Stimulated activated CD8-positive, alpha-beta memory T cell treated with anti-CD3 and anti-CD28 coated beads, Interleukin-15, amount 100 ng/mL, for 1 hour (primary cell): ENCODE data around the gene SIPA1L3.

Experiments
- DNase-seq: peaks from one replicate; pipeline ENCODE4 v3.0.0-alpha.2; 2020; ENCODE audit warnings: low read depth

SIPA1L3 gene

GRCh38 chr19:37997911-37998344, 90.9 kb downstream of the SIPA1L3 start:
- DNase-seq, result no peak

GRCh38 chr19:37998801-37999308, 91.8 kb downstream of the SIPA1L3 start:
- DNase-seq, result no peak

DNA sequence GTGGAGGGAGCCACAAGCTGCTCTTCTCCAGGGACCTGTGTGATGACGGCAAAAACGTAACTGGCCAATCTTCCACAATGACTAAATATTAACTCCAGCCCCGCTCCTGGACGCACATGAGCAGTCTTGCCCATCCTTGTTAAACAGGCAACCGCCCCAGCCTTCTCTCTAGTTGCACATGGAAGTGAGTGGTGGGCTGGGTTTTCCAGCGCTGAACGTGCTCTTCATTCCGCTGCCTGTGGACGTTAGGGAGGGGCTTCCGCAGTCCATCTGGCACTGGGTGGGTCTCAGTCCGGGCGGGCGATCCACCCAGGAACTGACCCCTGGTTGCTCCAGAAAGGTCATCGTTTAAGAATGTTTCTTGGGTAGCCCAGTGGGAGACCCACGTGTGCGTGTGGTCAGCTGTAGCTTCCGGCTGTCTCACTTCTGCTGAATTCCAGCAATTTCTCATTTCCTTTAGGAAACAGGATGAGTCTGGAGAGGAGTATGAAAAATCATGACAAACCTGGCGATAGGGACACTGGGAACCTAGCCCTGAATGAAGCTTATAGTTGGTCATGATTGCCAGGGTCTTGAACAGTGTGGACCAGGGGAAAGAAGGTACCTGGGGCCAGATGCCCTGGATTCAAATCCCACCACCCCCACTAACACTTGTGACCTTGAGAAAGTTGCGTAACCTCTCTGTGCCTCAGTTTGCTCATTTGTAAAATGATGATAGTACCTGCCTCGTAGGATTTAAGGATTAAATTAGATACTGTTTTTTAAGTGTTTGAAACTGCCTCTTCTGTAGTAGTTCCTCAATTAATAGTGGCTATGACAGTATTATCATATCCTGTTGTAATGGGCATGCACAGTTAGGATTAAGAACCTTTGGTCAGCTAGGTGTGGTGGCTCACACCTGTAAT, 92.6 kb downstream of the SIPA1L3 start:
- no peak for DNase-seq

- no peak for DNase-seq
Observed at GRCh38 chr19:38001158-38001781, 94.3 kb downstream of the SIPA1L3 start.

GRCh38 chr19:38003438-38004185, 96.6 kb downstream of the SIPA1L3 start:
- DNase-seq, result no peak

DNA sequence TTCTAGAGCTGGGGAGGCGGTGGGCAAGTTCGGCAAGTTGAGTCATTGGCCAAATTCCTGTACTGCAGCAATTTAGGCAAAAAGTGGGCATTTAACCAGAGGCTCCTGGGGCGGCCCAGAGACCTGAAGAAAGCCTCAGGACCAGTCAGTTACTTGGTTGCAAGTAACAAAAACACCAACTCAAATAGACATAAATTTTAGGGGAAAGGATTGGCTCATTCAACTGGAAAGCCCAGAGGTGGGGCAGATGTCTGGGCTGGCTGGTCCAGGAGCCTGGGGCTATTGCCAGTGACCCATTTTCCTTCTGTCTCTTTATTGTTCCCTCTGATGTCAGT, 97.1 kb downstream of the SIPA1L3 start:
- DNase-seq, result no peak

- no peak for DNase-seq
Observed at GRCh38 chr19:38004521-38005223, 97.7 kb downstream of the SIPA1L3 start.

- DNase-seq, result no peak
Observed at GRCh38 chr19:38005224-38005614, 98.2 kb downstream of the SIPA1L3 start.

GRCh38 chr19:38006361-38007045, 99.5 kb downstream of the SIPA1L3 start:
- no peak for DNase-seq

- no peak for DNase-seq
Observed at GRCh38 chr19:38009650-38010242, 102.7 kb downstream of the SIPA1L3 start.

DNA sequence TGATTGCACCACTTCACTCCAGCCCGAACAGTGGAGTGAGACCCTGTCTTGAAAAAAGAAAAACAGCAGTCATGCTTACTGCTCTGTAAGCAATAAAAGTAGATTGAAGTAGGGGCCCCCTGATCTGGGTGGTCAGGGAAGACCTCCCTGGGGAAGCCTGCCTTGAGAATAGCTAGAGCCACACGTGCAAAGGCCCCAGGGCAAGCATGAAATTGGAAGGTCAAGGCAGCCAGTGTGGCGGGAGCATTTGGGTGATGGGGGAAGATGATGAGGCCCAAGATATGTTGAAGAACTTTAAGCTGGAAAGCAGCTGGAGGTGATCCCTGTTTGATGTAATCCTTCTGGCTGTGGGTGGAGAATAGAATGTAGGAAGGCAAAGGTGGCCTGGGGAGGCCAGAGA, 104.4 kb downstream of the SIPA1L3 start:
- DNase-seq, result no peak

DNA sequence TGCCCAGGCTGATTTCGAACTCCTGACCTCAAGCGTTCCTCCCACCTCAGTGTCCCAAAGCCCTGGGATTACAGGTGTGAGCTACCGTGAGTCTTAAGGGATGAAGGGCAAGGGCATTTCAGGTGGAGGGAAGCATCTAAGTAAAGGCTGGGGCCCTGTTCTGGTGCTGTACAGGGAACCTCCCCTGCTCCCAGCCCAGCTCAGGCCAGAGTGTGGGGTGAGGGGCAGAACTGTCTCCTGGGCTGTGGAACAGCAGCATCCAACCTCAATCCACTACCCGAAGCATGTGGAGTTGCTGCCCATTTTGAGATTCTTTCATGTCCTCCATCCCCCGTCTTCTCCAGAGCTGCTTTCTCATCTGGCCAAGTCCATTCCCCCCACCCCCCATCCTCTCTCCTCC, 105.3 kb downstream of the SIPA1L3 start:
- no peak for DNase-seq

DNA sequence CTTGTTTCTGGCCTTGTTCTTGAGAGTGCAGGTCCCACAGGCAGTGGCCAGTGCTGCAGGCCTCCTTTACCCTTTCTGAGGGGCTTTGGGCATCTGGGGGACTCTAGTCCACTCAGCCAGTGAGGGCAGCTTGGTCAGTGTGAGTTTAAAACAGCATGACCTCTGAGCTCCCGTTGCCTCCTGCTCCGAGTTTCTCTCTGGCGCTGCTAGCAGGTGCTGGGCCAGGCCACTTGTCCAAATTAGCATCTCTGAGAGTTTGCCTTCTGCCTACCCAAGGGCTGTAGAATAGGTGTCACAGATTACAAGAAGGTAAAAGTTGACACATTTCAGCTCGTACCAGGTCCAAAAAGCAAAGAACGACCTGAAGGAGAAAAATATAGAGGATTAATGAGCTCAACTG, 105.9 kb downstream of the SIPA1L3 start:
- no peak for DNase-seq

- no peak for DNase-seq
Observed at GRCh38 chr19:38013913-38014580, 107.0 kb downstream of the SIPA1L3 start.

- no peak for DNase-seq
Observed at GRCh38 chr19:38015216-38015615, 108.2 kb downstream of the SIPA1L3 start.

DNA sequence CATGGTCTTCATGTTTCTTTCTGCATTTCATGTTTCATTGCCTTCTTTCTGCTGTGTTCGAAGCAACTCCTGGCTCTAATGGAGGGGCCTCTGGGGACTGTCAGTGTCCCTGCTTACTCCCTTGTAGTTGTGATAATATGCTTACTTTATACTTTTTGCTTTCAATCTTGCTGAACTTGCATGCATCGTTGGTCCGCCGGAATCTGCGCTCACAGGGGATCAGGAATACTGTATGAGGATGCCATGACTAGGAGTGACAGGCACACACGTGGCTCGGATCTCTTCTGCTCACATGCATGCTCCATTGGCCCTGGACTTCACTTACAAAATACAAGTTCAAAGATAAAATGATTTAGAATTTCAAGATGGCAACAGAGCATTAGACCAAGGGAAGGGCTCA, 108.8 kb downstream of the SIPA1L3 start:
- DNase-seq, result no peak

GRCh38 chr19:38017401-38018151, 110.6 kb downstream of the SIPA1L3 start:
- no peak for DNase-seq

DNA sequence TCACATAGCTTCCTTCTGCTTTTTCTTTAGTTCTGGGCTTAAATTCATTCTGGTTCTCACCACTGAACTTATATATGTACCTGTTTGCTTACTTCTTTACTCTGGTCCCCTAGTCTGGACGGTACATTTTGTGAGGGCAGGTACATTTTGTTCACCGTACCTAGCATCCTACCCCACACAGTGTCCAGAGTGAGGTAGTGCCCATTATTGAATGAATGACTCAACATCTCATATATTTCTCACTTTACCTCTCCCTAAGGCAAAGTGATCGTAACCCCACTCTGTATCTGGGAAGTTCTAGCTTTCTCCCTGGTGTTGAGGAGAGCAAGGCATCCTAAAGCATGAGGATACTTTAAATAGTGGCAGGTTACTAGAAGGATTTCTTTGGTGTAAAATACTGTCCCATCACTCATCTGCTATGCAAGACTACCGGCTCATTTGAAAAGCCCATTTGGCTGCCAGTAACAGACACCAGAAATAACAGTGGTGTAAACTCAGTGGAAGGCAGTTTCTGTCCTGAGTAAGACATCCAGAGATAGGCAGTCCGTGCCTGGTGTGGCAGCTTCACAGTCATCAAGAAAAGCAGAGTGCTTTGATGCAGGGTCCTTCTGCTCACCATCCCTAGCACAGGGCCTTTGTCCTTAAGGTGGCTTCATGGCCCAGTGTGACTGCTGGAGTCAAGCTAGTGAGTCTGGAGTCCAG, 111.8 kb downstream of the SIPA1L3 start:
- no peak for DNase-seq

GRCh38 chr19:38019396-38019724, 112.4 kb downstream of the SIPA1L3 start:
- no peak for DNase-seq
